Fibroblast of mammary gland (primary cell): ENCODE measurements around the gene TTBK2.

Source experiments
- DNase-seq: peaks from one replicate; pipeline ENCODE4 v3.0.0-alpha.2; 2010; ENCODE audit warnings: low read depth
- H3K4me3 ChIP-seq: 2 replicates; pipeline ENCODE4 v1.5.1; 2011; ENCODE audit warnings: low read depth, mild to moderate bottlenecking, low read length, moderate library complexity; ENCODE audit not compliant: control insufficient read depth
- TF ChIP-seq, protein P1 (sequence below): conservative IDR thresholded peaks from 2 replicates; pipeline ENCODE4 v1.5.1; 2011; ENCODE audit warnings: low read depth, low read length, inconsistent platforms; ENCODE audit not compliant: control insufficient read depth, insufficient read depth

TTBK2 gene

GRCh38 chr15:42796955-42797782 is 123.4 kb downstream of the TTBK2 start:
- TF ChIP-seq, protein P1, sequence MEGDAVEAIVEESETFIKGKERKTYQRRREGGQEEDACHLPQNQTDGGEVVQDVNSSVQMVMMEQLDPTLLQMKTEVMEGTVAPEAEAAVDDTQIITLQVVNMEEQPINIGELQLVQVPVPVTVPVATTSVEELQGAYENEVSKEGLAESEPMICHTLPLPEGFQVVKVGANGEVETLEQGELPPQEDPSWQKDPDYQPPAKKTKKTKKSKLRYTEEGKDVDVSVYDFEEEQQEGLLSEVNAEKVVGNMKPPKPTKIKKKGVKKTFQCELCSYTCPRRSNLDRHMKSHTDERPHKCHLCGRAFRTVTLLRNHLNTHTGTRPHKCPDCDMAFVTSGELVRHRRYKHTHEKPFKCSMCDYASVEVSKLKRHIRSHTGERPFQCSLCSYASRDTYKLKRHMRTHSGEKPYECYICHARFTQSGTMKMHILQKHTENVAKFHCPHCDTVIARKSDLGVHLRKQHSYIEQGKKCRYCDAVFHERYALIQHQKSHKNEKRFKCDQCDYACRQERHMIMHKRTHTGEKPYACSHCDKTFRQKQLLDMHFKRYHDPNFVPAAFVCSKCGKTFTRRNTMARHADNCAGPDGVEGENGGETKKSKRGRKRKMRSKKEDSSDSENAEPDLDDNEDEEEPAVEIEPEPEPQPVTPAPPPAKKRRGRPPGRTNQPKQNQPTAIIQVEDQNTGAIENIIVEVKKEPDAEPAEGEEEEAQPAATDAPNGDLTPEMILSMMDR, result no peak
- H3K4me3 ChIP-seq, result no peak overlapping the region
- DNase-seq, result peak; percentile 16

DNA sequence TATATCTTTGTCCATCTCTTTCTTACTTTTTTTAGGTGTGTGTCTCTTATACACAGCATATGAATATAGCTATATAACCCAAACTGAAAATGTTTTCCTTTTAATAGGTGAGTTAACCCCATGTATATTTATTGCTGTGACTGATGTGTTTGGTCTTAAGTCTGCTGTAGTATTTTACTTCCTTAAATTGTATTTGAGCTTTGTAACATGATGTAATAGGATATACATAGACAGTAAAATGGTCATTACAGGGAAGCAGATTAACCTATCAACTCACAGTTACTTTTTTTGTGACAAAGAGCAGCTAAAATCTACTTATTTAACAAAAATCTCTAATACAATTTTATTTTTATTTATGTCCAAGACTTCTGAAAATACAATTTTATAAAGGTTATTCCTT is 131.9 kb downstream of the TTBK2 start:
- H3K4me3 ChIP-seq, result no peak overlapping the region
- TF ChIP-seq, protein P1, result no peak
- no peak for DNase-seq

- TF ChIP-seq, protein P1, result no peak
- H3K4me3 ChIP-seq, result no peak overlapping the region
- DNase-seq, result no peak
Observed at GRCh38 chr15:42786978-42787377, 133.6 kb downstream of the TTBK2 start.

DNA sequence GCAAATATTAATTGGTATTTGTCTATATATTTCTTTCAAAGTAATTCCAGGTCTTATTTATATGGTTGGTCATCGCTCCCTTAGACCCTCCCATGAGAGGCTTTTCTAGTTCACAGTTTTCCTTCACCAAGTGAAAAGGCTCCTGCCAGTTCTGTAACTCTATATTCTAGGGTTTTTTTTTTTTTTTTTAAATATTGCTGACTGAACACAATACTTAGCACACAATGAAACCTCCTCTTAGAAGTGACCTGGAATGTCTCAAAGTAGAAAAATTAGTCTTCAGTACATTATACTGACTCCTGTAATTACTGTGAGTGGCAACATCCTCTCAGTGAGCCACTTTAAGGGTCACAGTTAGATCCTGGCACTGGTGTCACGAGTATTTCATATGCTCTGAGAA is 135.0 kb downstream of the TTBK2 start:
- no peak for DNase-seq
- TF ChIP-seq, protein P1, result no peak
- no peak overlapping the region for H3K4me3 ChIP-seq

DNA sequence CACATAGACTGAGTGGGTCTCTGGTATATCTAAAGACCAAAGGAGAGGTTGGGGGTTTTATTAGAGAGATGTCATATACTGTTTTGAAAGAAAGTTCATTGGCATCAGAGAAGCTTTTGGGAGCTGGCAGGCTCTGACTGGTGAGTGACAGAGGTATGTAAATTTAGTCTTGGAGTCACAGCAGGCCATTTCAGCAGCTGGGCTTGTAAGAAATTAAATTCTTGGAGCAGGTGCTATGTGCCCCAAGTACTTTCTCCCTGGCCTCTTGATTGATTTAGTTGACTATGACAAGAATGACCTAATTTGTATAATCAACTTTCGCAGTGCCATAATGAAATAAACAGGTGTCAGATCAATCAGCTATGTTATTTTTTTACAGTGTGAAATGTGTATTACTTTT is 135.9 kb downstream of the TTBK2 start:
- no peak overlapping the region for H3K4me3 ChIP-seq
- no peak for DNase-seq
- TF ChIP-seq, protein P1, result no peak

DNA sequence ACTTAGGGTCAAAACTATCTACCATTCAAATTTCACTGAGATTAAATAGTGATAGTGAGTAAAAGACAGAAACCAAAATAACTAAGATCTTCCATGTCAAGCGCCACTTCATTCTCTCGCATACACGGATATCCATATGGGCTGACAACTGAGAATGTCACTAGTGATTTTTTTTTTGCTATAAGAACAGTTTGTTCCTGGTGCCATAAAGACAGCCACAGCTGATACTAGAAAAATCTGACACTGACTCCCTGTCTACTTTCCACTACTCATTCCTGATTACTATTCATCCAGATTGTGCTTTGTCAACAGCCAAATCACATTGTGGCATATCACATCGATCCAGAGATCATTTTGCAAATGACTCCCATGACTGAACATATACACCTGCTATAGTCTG is 137.9 kb downstream of the TTBK2 start:
- TF ChIP-seq, protein P1, result no peak
- H3K4me3 ChIP-seq, result no peak overlapping the region
- no peak for DNase-seq

- no peak overlapping the region for H3K4me3 ChIP-seq
- TF ChIP-seq, protein P1, result no peak
- DNase-seq, result no peak
Observed at GRCh38 chr15:42775416-42775815, 145.2 kb downstream of the TTBK2 start.
